Measurements from ENCODE around the gene CRYBA4. TPM values are rescaled to one million over a fixed set of nuclear protein-coding genes. Genes with fewer than 3 reads are reported as not detected.
A peak's percentile ranks its signal among the peaks of the same experiment; 100 is the strongest.

CRYBA4 gene
- total and polyA plus RNA-seq, 2 donors = not detected

GRCh38 chr22:26620197-26620596 is 1.6 kb upstream of the CRYBA4 start:
- 83% methylated on average over 2 of the region's 2 CpGs for WGBS

GRCh38 chr22:26623984-26624383 is 2.2 kb downstream of the CRYBA4 start:
- Histone ChIP-seq H3K4me3 (ENCODE audit: low read depth, low read length) (no peak overlapping the region), H3K27ac (ENCODE audit: low read depth) (no peak overlapping the region), H3K4me1 (ENCODE audit: insufficient read depth) (no peaks in the 10 kb centered on the region), H3K36me3 (ENCODE audit: insufficient read depth) (no peaks in the 10 kb centered on the region)
- 97% methylated on average over 1 of the region's 1 CpG for WGBS
- no peak for DNase-seq (ENCODE audit: extremely low spot score)

More at GRCh38 chr22:26620197-26620596, 1.6 kb upstream of the CRYBA4 start:
- H3K36me3 ChIP-seq (ENCODE audit: insufficient read depth) = no peaks in the 10 kb centered on the region
- DNase-seq (ENCODE audit: extremely low spot score) = no peak
- no peaks in the 10 kb centered on the region for H3K4me1 ChIP-seq (ENCODE audit: insufficient read depth)
- no peak overlapping the region for H3K27ac ChIP-seq (ENCODE audit: low read depth)
- no peak overlapping the region for H3K4me3 ChIP-seq (ENCODE audit: low read depth, low read length)

GRCh38 chr22:26624803-26625202 is 3.0 kb downstream of the CRYBA4 start:
- no peak overlapping the region for H3K27ac ChIP-seq (ENCODE audit: low read depth)
- no peak overlapping the region for H3K4me3 ChIP-seq (ENCODE audit: low read depth, low read length)
- H3K36me3 ChIP-seq (ENCODE audit: insufficient read depth) = no peaks in the 10 kb centered on the region
- 85% methylated on average over 12 of the region's 12 CpGs for WGBS
- DNase-seq (ENCODE audit: extremely low spot score) = no peak
- no peaks in the 10 kb centered on the region for H3K4me1 ChIP-seq (ENCODE audit: insufficient read depth)

GRCh38 chr22:26629988-26630761 is 8.4 kb downstream of the CRYBA4 start:
- H3K4me3 ChIP-seq (ENCODE audit: low read depth, low read length) = no peak overlapping the region
- H3K27ac ChIP-seq (ENCODE audit: low read depth) = no peak overlapping the region
- WGBS = 90% methylated on average over 18 of the region's 18 CpGs
- peaks cover 2% of the 10 kb centered on the region for H3K36me3 ChIP-seq (ENCODE audit: insufficient read depth)
- no peak for DNase-seq (ENCODE audit: extremely low spot score)
- H3K4me1 ChIP-seq (ENCODE audit: insufficient read depth) = no peaks in the 10 kb centered on the region

GRCh38 chr22:26631282-26631681 is 9.5 kb downstream of the CRYBA4 start:
- Histone ChIP-seq H3K36me3 (ENCODE audit: insufficient read depth) (peaks cover 2% of the 10 kb centered on the region), H3K4me3 (ENCODE audit: low read depth, low read length) (no peak overlapping the region), H3K4me1 (ENCODE audit: insufficient read depth) (no peaks in the 10 kb centered on the region), H3K27ac (ENCODE audit: low read depth) (no peak overlapping the region)
- no peak for DNase-seq (ENCODE audit: extremely low spot score)
- 90% methylated on average over 4 of the region's 4 CpGs for WGBS

- Histone ChIP-seq H3K27ac (ENCODE audit: low read depth) (no peak overlapping the region), H3K36me3 (ENCODE audit: insufficient read depth) (peaks cover 2% of the 10 kb centered on the region), H3K4me1 (ENCODE audit: insufficient read depth) (no peaks in the 10 kb centered on the region), H3K4me3 (ENCODE audit: low read depth, low read length) (no peak overlapping the region)
- WGBS = 42% methylated on average over 8 of the region's 8 CpGs
- no peak for DNase-seq (ENCODE audit: extremely low spot score)
Observed at GRCh38 chr22:26632422-26633155, 10.8 kb downstream of the CRYBA4 start.

GRCh38 chr22:26634189-26634588 is 12.4 kb downstream of the CRYBA4 start:
- Histone ChIP-seq H3K4me3 (ENCODE audit: low read depth, low read length) (no peak overlapping the region), H3K27ac (ENCODE audit: low read depth) (no peak overlapping the region), H3K4me1 (ENCODE audit: insufficient read depth) (no peaks in the 10 kb centered on the region), H3K36me3 (ENCODE audit: insufficient read depth) (peaks cover 2% of the 10 kb centered on the region)
- WGBS = over 99% methylated on average over 3 of the region's 3 CpGs
- DNase-seq (ENCODE audit: extremely low spot score) = no peak

- Histone ChIP-seq H3K36me3 (ENCODE audit: insufficient read depth) (peaks cover 2% of the 10 kb centered on the region), H3K27ac (ENCODE audit: low read depth) (no peak overlapping the region), H3K4me1 (ENCODE audit: insufficient read depth) (no peaks in the 10 kb centered on the region), H3K4me3 (ENCODE audit: low read depth, low read length) (no peak overlapping the region)
- no peak for DNase-seq (ENCODE audit: extremely low spot score)
- 83% methylated on average over 2 of the region's 2 CpGs for WGBS
Observed at GRCh38 chr22:26635117-26635516, 13.4 kb downstream of the CRYBA4 start.

- DNase-seq (ENCODE audit: extremely low spot score) = no peak
- 40% methylated on average over 1 of the region's 1 CpG for WGBS
Observed at GRCh38 chr22:26636296-26636695, 14.5 kb downstream of the CRYBA4 start.

GRCh38 chr22:26642465-26643417 is 21.0 kb downstream of the CRYBA4 start:
- no peaks in the 10 kb centered on the region for H3K4me1 ChIP-seq (ENCODE audit: insufficient read depth)
- no peaks in the 10 kb centered on the region for H3K36me3 ChIP-seq (ENCODE audit: insufficient read depth)
- H3K27ac ChIP-seq (ENCODE audit: low read depth) = peak overlapping the region; percentile 29
- WGBS = 24% methylated on average over 8 of the region's 8 CpGs
- H3K4me3 ChIP-seq (ENCODE audit: low read depth, low read length) = no peak overlapping the region
- DNase-seq (ENCODE audit: extremely low spot score) = no peak

More at GRCh38 chr22:26636296-26636695, 14.5 kb downstream of the CRYBA4 start:
- Histone ChIP-seq H3K4me1 (ENCODE audit: insufficient read depth) (no peaks in the 10 kb centered on the region), H3K36me3 (ENCODE audit: insufficient read depth) (no peaks in the 10 kb centered on the region), H3K27ac (ENCODE audit: low read depth) (no peak overlapping the region), H3K4me3 (ENCODE audit: low read depth, low read length) (no peak overlapping the region)

- no peak for DNase-seq (ENCODE audit: extremely low spot score)
- H3K36me3 ChIP-seq (ENCODE audit: insufficient read depth) = no peaks in the 10 kb centered on the region
- H3K4me3 ChIP-seq (ENCODE audit: low read depth, low read length) = no peak overlapping the region
- H3K27ac ChIP-seq (ENCODE audit: low read depth) = no peak overlapping the region
- no peaks in the 10 kb centered on the region for H3K4me1 ChIP-seq (ENCODE audit: insufficient read depth)
- 86% methylated on average over 15 of the region's 15 CpGs for WGBS
Observed at GRCh38 chr22:26643418-26644100, 21.8 kb downstream of the CRYBA4 start.

- H3K4me3 ChIP-seq (ENCODE audit: low read depth, low read length) = no peak overlapping the region
- no peaks in the 10 kb centered on the region for H3K4me1 ChIP-seq (ENCODE audit: insufficient read depth)
- WGBS = 25% methylated on average over 5 of the region's 5 CpGs
- no peak overlapping the region for H3K27ac ChIP-seq (ENCODE audit: low read depth)
- DNase-seq (ENCODE audit: extremely low spot score) = no peak
- H3K36me3 ChIP-seq (ENCODE audit: insufficient read depth) = no peaks in the 10 kb centered on the region
Observed at GRCh38 chr22:26646158-26646557, 24.4 kb downstream of the CRYBA4 start.

- H3K36me3 ChIP-seq (ENCODE audit: insufficient read depth) = no peaks in the 10 kb centered on the region
- 15% methylated on average over 17 of the region's 17 CpGs for WGBS
- no peak overlapping the region for H3K27ac ChIP-seq (ENCODE audit: low read depth)
- DNase-seq (ENCODE audit: extremely low spot score) = no peak
- H3K4me3 ChIP-seq (ENCODE audit: low read depth, low read length) = no peak overlapping the region
- no peaks in the 10 kb centered on the region for H3K4me1 ChIP-seq (ENCODE audit: insufficient read depth)
Observed at GRCh38 chr22:26648011-26648497, 26.3 kb downstream of the CRYBA4 start.

All from urinary bladder (tissue), 4 donors.